HG03378 (cell line): ENCODE measurements around the gene RELL1.

Experiments
- ATAC-seq: cut with Tn5 transposase; IDR thresholded peaks from one replicate; pipeline ENCODE4 v1.9.1; 2021; ENCODE audit warnings: mild to moderate bottlenecking, moderate library complexity; ENCODE audit not compliant: unreplicated experiment

The RELL1 gene

GRCh38 chr4:37604461-37604860 is 81.7 kb downstream of the RELL1 start:
- ATAC-seq: no peak

GRCh38 chr4:37603711-37604110 is 82.5 kb downstream of the RELL1 start:
- ATAC-seq: no peak

GRCh38 chr4:37603070-37603468 is 83.1 kb downstream of the RELL1 start:
- peak; percentile 59 for ATAC-seq

- no peak for ATAC-seq
These were observed 83.6 kb downstream of the RELL1 start for GRCh38 chr4:37602454-37603069.

GRCh38 chr4:37601531-37601930 is 84.6 kb downstream of the RELL1 start:
- no peak for ATAC-seq

GRCh38 chr4:37599092-37599790 is 86.9 kb downstream of the RELL1 start:
- no peak for ATAC-seq

- no peak for ATAC-seq
These were observed 89.1 kb downstream of the RELL1 start for GRCh38 chr4:37597034-37597433.

- no peak for ATAC-seq
These were observed 90.1 kb downstream of the RELL1 start for GRCh38 chr4:37595875-37596680.

GRCh38 chr4:37594099-37594498 is 92.1 kb downstream of the RELL1 start:
- ATAC-seq: no peak

- no peak for ATAC-seq
These were observed 94.8 kb downstream of the RELL1 start for GRCh38 chr4:37591349-37591748.

- no peak for ATAC-seq
These were observed 96.2 kb downstream of the RELL1 start for GRCh38 chr4:37590016-37590415.

- no peak for ATAC-seq
These were observed 98.0 kb downstream of the RELL1 start for GRCh38 chr4:37588150-37588549.

GRCh38 chr4:37586194-37586593 is 100.0 kb downstream of the RELL1 start:
- no peak for ATAC-seq

- ATAC-seq: no peak
These were observed 101.6 kb downstream of the RELL1 start for GRCh38 chr4:37584493-37585060.

GRCh38 chr4:37584071-37584470 is 102.1 kb downstream of the RELL1 start:
- no peak for ATAC-seq

GRCh38 chr4:37573566-37573965 is 112.6 kb downstream of the RELL1 start:
- no peak for ATAC-seq

GRCh38 chr4:37568489-37568888 is 117.7 kb downstream of the RELL1 start:
- ATAC-seq: no peak

GRCh38 chr4:37567836-37568235 is 118.3 kb downstream of the RELL1 start:
- ATAC-seq: no peak

- ATAC-seq: no peak
These were observed 123.6 kb downstream of the RELL1 start for GRCh38 chr4:37562592-37562991.

GRCh38 chr4:37561803-37562207 is 124.4 kb downstream of the RELL1 start:
- peak; percentile 99 for ATAC-seq

GRCh38 chr4:37561196-37561802 is 124.9 kb downstream of the RELL1 start:
- no peak for ATAC-seq
